NCI-H2107 (cell line): ENCODE results near the gene MAGI1.

Experiments used
- DNase-seq: peaks from one replicate; lab custom pipeline; 2025; lab: John Stamatoyannopoulos, UW

The MAGI1 gene

DNA sequence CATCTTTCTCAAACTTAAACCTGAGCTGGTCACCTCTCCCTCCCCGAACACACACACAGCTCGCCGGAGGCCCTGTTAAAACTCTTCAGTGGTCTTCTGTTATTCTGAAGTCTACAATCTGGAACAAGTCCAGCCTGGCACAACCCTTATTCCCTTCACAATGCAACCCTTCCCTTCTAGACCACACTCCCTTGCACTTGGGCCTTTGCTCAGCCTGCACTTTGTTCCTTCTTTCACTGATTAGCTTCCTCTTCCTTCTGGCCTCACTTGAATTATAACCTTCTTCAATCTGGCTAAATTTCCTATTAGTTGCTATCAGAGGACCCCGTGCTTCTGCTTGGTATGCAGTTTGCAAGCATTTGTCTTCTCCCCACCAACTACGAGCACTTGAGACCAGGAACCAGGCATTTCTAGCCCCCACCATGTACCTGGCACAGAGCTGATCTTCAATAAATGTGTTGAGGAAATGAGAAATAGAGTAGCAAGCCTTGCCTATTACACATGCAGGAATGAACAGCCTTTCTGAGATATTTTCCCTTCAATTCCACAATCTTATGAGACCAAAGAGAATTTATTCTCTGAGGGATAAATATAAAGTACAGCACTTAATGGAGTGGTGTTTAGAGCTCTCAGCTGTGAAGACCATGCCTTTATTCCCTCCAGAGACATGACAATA is 687.8 kb downstream of the MAGI1 start:
- no peak for DNase-seq

DNA sequence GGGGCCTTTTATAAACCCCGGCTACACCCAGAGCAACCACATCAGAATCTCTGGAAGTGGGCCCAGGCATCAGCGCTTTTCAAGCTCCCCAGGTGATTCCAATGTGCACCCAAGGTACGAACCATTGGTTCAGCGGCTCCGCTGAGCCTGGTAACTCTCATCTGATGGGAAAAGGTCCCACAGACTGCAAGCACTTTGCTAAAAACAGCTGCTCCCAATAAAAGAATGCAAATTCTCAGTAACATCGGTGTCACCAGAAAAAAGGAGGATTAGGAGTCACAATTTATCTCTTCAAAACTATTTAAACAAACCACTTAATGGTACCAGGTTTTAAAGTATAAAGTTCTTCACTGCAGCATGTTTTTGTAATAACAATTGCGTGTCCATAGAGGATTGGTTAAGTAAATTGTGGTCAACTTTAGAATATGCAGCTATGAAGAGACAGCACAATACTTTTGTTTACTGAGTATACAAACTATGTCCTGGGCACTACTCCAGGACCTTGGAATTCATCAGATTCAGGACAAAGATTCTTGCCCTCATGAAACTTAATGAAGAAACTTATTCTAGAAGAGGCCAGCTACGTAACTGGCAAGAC is 690.2 kb downstream of the MAGI1 start:
- DNase-seq, result no peak

DNA sequence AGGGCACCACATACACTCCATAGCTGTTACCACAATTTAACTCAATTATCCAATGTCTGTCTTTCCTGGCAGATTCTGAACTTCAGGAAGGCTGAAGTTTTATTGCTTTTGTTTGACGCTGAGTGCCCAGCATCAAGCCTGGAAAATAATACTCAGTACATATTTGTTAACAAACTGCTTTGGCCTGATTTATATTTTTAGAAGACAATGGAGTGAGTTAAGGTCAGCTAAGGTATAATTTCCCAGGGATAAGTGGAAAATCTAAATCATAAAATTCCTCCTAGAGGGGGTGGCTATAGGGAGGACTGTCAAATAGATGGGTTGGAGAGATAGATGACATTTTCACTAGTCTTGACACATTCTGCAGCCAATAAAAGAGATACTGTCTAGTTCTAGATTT is 691.6 kb downstream of the MAGI1 start:
- DNase-seq, result no peak

DNA sequence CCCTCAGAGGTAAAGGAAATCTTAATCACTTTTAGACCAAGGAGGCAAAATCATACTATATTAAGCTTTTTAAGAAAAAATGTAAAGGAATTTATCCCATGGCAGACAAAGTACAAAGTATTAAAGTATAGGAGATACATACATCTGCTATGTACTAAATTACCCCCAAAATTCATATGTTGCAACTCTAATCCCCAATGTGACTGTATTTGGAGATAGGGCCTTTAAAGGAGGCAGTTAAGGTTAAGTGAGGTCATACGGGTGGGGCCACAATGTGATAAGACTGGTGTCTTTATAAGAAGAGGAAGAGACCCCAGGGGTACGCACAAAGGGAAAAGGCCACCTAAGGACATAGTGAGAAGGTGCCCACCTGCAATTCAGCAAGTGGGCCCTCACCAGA is 693.9 kb downstream of the MAGI1 start:
- DNase-seq, result no peak

DNA sequence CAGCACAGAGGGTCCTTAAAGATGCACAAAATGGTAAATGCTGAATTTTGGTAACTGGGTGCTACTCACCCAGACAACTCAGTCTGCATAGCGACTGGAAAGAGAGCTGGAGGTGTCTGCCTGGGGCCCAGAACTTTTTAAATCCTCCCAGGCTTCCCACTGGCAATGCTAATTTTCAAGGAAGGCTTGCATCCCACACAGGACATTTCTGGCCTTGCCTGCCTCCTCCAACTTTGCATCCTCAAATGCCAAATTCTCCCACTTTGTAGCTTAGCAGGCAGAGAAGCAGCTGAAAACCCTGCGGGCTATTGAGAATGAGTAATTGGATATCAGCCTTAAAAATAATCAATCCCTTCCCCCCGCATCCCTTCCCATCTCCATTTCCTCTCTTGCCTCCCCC is 694.3 kb downstream of the MAGI1 start:
- no peak for DNase-seq

DNA sequence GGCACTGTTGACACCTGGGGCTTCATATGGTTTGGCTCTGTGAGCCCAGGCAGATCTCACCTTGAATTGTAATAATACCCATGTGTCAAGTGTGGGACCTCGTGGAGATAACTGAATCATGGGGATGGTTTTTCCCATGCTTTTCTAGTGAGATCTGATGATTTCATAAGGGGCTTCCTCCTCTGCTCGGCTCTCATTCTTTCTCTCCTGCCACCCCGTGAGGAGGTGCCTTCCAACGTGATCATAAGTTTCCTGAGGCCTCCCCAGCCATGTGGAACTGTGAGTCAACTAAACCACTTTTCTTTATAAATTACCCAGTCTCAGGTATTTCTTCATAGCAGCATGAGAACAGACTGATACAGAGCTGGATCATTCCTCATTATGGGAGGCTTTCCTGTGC is 695.0 kb downstream of the MAGI1 start:
- DNase-seq, result no peak

DNA sequence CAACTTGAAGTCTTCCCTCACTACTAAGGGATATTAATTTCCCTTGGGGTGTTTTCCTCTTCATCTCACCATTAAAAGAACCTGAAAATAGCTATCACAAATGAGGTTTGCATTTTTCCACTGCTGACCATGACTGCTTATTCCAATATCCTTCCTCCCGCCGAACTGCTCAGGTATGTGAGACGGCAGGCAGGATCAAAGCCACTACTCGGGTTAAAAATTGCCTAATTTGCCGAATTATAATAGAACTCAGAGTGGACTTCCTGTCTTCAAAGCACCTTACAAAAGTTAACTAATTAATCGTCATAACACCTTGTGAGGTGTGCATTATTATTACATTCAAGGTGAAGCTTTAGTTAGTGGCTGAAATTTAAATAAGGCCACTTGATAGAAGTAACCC is 695.7 kb downstream of the MAGI1 start:
- DNase-seq, result no peak

DNA sequence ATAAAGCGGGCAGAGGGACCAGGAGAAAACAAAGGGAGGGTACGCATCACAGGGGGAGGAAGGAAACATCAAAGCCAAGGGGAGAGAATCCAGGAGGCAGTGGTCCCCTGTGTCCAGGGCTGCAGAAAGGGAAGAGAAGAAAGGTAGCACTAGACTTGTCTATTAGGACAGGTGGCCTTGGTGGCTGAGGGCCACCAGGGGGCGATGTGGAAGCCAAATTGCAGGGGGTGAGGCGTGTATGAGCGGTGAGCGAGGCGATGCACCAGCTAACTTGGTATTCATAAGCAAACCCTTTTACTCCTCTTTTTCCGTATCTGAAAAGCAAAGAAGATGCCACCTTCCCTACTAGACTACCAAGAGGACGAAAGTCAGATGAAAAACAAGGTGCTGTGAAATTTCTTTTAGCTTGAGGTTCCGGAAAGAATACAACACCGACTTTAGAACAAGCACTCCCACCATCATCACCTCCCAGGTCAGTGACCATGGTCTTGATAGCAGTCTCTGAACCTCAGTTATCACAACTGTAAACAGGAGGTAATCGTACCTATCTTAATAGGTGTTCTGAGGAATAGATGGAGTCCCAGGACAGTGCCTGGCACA is 696.5 kb downstream of the MAGI1 start:
- no peak for DNase-seq

DNA sequence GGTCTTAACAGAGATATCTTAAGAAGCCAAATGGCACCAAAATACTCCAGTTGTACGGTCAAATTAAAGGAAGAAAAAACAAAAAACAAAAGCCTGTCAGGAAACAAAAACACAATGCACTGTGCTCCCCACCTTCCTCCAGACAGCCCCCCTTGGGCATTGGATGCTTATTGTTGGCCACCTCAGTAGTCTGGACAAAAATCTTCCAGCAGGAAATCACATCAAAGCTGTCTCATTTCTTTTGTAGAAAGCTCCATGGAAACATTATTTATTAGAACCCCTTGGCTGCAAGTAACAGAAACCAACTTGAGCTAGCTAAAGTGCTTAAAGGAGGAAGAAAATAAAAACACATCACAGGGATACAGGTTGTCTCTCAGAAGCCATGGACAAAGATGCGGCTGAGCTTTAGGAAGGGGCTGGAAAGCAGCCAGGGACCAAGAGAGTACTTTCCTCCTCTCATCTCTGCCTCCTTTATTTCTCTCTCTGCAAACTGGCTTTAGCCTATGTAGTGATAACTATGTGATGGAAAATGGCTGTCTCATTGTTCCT is 699.5 kb downstream of the MAGI1 start:
- no peak for DNase-seq

DNA sequence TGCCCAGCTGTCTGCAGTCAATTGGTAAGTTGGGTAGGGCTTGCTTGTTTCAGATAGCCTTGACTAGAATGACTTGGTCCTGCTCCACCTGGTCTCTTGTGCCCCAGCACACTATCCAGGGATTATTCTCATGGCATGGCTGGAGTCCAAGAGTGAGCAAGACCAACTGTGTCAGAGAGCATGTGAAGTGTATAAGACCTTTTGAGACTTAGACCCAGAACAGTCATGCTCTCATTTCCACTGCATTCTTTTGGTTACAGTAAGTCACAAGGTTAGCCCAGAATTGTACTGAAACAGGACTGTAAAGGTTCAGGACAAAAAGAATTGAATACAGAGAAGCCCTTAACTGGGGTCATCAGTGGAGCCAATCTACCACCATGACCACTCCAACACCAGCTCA is 700.1 kb downstream of the MAGI1 start:
- no peak for DNase-seq

DNA sequence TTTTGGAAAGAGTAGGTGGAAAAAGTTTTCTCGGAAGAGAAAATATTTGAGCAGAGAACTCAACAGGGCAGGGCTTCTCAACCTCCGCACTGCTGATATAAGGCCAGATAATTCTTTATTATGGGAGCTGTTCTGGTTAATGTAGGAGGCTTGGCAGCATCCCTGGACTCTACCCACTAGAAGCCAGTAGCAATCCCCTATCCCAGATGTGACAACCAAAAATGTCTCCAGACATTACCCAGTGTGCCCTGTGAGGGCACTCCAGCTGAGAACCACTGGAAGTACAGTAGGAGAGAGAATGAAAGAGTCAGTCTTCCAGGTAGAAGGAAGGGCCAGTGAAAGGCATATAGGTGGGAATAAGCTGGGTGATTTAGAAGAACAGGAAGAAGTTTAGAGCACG is 703.1 kb downstream of the MAGI1 start:
- no peak for DNase-seq

DNA sequence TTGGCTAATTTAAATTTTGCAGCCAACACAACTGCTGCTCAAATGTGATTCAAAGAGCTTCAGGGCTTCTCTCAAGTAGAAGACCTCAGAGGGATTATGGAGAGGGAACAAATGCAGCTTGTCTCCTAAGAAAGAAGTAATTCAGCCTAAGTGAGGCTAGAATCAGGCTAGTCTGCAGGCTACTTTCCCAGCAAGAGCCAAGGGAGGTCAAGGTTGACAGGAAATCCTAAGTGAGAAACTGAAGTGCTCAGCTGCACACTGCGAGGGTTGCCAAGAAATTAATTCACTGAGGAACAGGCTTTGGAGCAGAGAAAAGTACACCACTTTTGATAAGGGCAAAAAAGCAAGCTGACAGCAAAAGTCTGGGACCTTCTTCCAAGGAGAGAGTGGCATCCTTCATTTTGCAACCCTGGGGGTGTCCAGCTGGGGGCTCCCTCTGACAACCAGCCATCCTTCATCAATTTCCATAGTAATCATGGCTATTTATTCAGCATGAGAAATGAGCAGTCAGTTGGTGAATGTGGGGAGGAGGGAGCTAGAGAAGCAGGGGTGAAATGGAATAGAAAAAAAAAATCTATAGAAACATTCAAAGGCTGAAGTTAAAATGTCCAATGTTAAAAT is 704.6 kb downstream of the MAGI1 start:
- DNase-seq, result no peak

DNA sequence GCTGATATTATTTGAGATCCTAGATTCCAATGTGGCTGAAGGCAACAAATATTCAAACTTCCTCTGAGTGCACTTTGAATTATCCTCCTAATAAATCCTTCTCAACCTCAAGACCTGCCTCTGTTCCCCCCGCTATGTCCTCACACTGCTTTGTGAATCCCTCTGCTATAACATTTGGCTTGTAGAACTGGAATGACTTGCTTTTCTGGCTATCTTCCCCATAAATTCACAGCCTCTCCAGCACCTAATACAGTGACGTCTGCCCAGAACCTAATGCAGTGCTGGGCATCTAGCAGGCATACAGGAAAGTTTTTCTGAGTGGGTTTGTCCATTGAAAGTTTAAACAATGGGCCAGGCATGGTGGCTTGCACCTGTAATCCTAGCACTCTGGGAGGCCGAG is 707.0 kb downstream of the MAGI1 start:
- no peak for DNase-seq

DNA sequence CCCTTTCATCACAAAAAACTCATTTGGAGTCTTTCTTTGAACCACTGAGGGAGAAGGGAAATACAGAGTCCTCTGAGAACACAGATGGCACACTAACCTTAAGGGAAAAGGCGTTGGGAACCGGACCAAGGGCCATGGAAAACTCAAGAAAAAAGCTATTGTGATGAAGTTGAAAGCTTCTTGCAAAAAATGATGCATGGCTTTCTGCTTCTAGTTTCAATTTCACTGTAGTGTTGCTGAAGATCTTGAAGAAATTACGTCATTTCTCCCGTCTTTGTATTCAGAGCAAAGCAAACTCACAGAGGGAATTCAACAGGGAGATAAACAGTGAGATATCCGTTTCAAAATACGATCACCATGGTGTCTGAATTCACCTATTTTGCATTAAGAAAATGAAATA is 708.6 kb downstream of the MAGI1 start:
- no peak for DNase-seq

DNA sequence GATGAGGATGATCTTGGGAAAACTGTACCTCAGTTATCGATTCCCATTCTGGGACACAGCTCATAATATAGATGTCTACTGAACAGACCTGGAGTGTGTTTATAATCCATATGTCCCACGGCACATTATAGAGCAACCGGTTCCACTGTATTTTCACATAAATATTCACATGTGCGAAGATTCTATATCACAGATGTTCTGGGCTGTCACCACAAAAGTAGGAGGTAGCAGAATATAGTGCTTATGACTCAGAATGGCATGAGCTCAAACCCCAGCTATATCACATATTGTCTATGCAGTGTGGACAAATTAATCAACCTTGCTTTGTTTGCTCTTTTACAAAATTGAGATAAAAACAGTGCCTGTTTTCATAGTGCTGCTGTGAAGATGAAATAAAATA is 710.6 kb downstream of the MAGI1 start:
- DNase-seq, result no peak

DNA sequence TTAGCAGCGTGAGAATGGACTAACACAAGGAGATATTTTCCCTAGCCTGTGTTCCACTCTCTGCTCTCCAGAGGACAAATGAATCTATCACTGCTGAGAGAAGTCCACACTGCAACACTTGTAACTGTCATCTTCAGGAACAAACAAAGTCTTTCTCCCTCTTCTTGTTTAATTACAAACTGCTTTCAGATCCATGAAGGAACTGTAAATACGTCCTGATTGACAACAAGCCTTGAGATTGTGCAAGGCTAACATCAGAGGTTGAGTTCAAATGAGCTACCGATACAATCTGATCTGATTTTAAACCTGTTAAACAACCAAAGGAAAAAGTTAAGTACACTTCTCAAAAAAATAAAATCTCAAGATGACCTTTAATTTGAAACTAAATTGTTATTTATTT is 712.1 kb downstream of the MAGI1 start:
- DNase-seq, result no peak

DNA sequence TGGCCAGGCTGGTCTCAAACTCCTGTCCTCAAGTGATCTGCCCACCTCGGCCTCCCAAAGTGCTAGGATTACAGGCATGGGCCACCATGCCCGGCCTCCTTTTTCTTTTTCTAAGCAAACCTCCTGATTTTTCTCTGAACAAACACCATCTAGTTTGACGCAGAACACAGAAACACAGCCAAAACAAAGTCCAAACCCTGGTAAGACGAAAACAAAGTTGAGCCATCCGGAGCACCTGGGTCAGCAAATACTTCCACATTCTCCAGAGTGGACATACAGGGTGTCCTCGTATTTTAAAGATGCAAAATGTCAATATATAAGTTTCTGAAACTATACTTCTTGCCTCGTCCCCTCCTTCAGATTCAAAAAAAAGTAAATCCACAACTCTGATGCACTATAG is 715.8 kb downstream of the MAGI1 start:
- DNase-seq, result no peak

DNA sequence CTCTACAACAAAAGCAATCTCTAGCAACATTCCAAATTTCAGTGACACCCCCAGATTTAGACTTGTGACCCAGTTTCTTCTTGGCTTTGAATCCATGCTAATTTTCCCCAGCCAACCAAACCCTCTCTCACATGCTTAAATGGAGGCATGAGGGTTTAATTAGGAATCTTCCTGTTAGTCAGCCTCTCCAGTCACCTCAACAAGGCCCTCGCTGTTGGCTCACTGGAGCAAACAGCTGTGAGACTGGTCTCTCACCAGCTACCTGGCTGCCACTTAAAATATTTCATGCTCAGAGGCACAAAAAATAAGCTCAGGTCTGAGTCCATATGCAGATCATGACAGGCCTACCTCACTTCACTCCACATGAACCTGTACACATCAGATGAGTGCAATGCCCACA is 720.5 kb downstream of the MAGI1 start:
- no peak for DNase-seq

DNA sequence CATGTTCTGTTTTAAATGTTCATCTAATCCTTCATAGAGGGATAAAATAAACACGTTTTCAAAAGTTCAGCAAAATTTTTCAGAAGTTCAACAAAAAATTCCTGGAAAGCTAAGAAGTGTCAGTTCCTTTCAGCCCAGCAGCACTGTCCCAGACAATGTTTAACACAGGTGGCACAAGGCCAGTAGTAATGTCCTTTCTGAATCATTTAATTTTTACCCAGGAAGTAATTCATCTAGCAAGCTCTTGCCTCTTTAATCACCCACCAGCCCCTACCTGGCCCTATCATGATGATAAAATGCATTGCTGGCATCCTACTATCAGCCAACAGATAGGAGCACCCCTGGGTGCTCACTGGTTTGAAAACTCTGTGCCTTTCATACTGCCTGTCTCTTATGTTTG is 723.8 kb downstream of the MAGI1 start:
- DNase-seq, result no peak

DNA sequence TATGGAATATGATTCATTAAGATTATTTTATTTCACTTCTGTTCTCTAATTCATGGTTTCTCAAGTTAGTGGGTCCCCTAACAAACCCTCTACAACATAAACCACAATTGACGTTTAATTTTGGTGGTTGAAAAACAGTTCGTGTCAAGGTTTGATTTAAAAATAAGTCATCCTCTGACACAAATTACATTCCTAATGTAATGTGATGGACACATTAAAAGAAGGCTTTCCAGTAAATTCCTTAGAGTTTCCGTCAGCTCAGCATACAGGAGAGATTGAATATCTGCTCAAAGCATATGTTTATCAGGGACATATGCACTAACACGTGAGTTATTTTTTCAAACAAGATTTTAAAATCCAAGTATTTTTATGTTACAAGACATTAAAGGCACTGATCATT is 724.4 kb downstream of the MAGI1 start:
- no peak for DNase-seq

DNA sequence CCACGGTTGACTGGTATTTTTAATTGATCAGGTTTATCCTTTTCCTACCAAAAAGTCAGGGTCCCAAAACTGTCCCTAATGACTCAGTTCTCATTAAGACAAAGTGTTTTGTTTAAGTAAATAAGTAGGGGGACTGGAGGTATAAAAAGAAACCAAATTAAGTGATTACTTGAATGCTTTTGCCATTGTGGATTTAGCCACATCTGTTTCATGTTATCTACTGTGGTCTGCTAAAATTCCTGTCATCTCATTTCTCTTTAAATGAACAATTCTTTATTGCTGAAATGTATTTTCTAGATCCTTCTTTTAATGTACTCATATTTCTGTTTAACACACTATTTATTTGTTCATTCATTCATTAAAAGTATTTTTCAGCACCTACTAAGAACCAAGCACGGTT is 725.1 kb downstream of the MAGI1 start:
- no peak for DNase-seq

DNA sequence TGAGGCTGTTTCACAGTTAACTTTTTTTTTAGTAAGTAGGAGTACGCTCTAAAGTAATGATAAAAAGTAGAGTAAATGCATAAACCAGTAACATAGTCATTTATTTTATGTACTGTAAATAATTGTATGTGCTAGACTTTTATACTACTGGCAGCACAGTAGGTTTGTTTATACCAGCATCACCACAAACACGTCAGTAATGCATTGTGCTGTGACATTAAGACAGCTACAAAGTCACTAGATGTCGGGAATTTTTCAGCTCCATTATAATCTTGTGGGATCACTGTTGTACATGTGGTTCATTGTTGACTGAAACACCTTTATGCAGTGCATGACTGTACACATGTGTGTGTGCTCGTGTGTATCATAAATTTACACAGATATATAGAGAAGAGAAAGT is 732.9 kb downstream of the MAGI1 start:
- DNase-seq, result no peak
